Measurements from ENCODE around the gene SF3B2.
A peak's percentile ranks its signal among the peaks of the same experiment; 100 is the strongest.
"Not testable (repeated sequence)": the region's sequence is repeated elsewhere in the genome, so short reads cannot be mapped to it uniquely, and the experiment has no call there.

The SF3B2 gene

GRCh38 chr11:66051766-66052663, at the start of gene SF3B2:
Gene SF3B2, plus strand, starts transcription at chr11:66052364. Its CDS starts 21 bp downstream, at chr11:66052385.
- DNase-seq (ENCODE audit: low read depth) = peak; percentile 97

DNA sequence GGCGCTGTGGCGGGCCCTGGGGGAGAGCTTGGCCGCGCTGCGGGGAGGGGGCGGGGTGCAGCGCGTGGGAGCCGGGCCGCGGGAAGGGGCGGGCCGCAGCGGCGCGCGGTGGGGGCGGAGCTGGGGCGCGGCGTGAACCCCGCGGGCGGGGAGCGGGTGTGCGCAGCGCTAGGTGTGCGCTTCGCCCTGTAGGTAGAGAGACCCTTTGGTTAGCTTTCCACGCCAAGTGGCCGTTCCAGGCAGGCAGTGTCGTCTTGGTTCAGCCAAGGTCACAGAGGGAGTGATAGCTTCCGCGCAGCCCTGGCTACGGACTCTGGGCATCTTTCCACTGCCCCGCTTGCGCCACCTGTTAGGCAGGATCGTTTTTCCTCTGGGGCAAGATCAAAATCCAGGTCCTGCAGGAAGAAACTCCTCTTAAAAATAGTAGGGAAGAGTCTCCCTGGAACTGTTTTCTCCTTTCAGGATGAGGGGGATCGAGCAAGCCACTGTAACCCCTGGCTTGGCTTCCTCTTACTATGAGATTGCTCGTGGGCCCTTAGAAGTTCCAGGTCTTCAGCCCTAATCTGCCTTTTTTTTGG, 49.4 kb upstream of the SF3B2 start:
- DNase-seq (ENCODE audit: low read depth) = peak; percentile 21

GRCh38 chr11:66003291-66003690, 48.9 kb upstream of the SF3B2 start:
- no peak for DNase-seq (ENCODE audit: low read depth)

DNA sequence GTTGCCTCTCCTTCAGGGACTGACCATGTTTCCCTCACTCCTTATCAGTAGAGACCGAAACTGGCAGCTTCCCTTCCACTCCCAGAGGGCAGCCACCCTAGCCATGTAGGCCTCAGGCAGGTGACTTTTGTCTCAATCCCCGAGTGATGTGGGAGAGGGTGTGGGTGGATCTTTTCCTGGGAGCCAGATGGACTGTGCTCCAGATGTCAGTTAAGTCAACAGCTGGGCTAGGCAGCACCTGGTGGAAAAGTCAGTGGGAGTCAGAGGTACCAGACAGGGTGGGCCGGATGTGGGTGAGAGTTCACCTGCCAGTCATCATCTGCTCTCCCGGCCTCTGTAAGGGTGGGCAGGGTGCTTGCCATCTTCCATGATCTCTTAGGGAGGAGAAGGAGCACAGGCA, 48.0 kb upstream of the SF3B2 start:
- DNase-seq (ENCODE audit: low read depth) = no peak

GRCh38 chr11:66006134-66006890, 45.9 kb upstream of the SF3B2 start:
- DNase-seq (ENCODE audit: low read depth) = no peak

- DNase-seq (ENCODE audit: low read depth) = no peak
Observed at GRCh38 chr11:66006891-66007176, 45.3 kb upstream of the SF3B2 start.

DNA sequence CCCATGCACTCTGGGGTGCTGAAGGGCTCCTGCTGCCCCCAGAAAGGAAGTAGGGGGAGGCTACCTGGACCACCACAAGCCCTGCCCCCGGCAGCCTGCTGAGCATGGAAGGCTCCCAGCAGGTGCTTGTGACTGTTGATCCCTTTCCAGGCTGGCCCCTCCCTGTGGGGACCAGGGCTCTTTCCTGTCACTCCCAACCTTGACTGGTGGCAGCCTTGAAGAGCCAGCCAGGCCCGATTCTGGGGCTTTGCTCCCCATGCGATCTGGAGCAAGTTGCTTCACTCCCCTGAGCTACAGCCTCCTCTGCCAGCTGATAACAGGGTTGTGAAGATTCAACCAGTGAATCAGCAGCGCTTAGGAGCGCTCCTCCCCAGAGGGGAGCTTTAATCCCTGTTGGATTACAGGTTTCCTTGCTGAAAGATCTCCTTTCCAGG, 44.9 kb upstream of the SF3B2 start:
- DNase-seq (ENCODE audit: low read depth) = no peak

DNA sequence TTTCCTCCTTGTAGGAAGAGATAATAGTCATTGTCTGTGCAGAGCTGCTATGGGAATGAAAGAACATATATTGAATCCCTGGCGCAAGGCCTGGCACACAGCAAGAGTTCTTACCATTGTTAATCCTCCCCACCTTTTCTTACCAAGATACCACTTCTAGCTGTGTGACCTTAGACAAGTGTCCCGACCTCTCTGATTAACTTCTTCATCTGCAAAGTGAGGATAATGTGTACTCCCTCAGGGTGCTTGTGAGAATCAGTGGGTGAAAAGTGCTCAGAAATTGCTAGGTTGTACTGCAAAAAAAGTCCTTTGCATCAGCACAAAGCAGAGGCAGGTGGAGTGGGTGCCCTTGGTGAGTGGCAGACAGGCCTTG, 44.1 kb upstream of the SF3B2 start:
- DNase-seq (ENCODE audit: low read depth) = no peak

DNA sequence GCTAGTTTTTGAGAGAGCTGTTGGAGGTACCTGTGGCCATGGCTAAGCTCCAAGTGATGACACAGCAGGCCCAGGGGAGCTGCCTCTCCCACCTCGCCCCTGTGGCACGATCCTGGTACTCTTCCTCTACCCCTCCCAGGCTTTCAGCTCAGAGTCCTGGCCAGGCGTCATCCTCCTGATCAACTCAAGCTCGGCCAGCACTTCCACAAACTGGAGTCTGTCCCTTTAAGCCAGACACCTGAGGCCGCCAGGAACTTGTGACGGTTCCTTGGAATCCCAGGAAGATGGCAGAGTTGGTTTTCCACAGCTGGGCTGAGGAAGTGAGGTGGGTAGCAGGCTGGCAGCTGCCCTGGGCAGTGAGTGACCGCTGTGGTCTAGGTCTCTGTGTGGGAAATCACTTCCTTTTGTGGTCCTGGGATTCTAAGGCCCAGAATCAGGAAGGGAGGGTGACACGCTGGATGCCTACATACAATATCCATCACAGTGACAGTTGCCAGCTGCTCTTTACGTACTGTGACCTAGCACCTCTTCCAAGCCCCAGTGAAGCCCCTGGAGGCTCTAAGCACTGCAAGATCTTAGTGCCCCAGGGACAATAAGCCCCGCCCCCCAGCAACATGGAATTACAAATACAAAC, 43.6 kb upstream of the SF3B2 start:
- no peak for DNase-seq (ENCODE audit: low read depth)

GRCh38 chr11:66010036-66010435, 42.1 kb upstream of the SF3B2 start:
- not testable (repeated sequence) for DNase-seq (ENCODE audit: low read depth)

DNA sequence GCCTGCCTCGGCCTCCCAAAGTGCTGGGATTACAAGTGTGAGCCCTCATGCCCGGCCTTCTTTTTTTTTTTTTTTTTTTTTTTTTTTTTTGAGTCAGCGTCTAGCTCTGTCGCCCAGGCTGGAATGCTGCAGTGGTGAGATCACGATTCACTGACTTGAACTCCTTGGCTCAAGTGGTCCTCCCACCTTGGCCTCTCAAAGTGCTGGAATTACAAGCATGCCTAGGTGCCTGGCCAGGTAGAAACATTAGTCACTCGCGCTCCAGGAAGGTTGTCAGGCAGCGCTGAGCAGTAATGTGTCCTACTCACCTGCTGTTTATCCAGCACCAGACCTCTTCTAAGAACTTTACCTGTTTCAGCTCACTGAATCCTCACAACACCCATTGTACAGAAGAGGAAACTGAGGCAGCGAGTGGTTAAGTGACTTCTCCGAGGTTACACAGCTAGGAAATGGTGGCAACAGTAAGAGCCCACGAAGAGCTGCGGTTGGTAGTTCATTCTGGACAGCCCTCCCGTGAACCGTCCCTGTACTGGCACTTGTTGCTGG, 40.9 kb upstream of the SF3B2 start:
- DNase-seq (ENCODE audit: low read depth) = peak; percentile 46

GRCh38 chr11:66011785-66012303, 40.3 kb upstream of the SF3B2 start, which contains the start of gene CST6:
Gene CST6, plus strand, starts transcription at chr11:66012008. Its CDS starts 37 bp downstream, at chr11:66012045.
- no peak for DNase-seq (ENCODE audit: low read depth)

GRCh38 chr11:66012371-66012945, 39.7 kb upstream of the SF3B2 start:
- DNase-seq (ENCODE audit: low read depth) = no peak

DNA sequence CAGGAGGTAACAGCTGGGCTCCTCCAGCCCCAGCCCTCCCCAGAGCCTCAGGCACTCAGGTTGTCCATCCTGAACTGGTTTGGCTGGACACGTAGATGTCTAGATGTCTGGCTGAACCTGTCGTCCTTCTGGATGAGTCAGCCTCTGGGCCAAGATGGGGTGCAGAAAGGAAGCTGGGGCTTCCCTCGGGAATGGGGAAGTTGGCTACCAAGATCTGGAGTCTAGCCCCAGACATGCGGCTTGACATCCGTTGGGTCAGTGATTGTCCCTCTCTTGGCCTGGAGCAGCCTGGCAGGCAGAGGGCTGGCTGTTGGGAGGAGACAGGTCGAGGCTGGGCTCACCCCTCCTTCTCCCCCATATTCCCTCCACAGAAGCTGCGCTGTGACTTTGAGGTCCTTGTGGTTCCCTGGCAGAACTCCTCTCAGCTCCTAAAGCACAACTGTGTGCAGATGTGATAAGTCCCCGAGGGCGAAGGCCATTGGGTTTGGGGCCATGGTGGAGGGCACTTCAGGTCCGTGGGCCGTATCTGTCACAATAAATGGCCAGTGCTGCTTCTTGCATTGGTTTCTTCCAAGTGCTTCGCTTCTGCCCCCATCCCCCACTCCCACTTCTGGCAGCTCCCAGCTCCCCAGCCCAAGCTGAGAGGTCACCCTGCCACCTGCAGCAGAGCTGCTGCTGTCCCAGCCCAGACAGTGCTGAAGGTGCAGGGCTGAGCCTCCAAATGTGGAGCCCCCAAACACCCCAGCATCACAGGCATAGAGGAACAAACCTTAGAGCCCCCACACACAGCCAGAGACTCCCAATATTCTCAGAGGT, 39.0 kb upstream of the SF3B2 start:
- no peak for DNase-seq (ENCODE audit: low read depth)

GRCh38 chr11:66013762-66014100, 38.4 kb upstream of the SF3B2 start:
- no peak for DNase-seq (ENCODE audit: low read depth)

DNA sequence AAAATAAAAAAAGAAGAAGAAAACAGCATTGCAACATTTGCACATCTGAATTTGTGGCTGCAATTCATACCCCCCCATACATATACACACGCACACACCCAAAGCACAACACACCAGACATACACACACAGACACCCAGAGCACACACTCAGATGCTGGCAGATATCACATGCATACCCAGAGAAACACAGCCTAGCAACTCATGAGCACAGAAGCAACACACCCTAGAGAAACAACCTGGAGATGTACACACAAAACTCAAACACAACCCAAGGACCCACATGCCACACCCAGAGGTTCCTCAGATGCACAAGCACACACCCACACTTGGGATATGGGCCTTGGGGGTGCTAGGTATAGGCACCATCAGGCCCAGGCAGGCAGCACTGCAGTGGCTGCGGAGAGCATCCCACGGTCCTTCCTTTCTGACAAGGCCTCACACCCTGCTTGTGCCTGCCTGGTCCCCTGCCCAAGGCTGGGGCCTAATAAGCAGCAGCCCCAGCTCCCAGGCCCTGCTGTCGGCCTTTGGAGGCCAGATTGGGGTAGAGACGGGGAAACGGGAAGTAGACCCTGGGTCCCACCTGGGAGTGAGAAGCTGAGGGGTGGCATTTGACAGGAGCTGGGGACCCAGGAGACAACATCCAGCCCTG, 37.2 kb upstream of the SF3B2 start:
- no peak for DNase-seq (ENCODE audit: low read depth)

DNA sequence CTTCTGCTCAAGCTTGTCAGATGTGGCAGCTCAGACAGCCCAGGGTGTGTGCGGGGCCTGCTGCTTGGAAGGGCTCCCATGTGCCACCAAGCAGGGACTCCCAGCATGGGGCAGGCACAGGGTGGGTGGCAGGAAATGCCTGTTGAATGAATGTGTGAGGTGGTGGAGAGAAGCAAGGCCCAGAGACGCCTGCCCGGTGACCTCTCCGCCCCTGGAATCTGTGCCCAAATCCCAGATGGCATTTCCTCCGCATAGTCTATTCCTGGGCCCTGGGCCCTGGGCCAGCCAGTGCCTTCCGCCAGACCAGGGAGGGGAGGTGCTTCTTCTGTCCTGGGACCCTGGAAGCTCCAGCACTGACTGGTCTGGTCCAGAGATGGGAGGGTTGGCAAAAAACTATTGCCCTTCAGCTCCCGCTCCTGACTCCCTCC, 36.7 kb upstream of the SF3B2 start:
- peak; percentile 26 for DNase-seq (ENCODE audit: low read depth)

GRCh38 chr11:66015936-66016792, 36.0 kb upstream of the SF3B2 start:
- no peak for DNase-seq (ENCODE audit: low read depth)

DNA sequence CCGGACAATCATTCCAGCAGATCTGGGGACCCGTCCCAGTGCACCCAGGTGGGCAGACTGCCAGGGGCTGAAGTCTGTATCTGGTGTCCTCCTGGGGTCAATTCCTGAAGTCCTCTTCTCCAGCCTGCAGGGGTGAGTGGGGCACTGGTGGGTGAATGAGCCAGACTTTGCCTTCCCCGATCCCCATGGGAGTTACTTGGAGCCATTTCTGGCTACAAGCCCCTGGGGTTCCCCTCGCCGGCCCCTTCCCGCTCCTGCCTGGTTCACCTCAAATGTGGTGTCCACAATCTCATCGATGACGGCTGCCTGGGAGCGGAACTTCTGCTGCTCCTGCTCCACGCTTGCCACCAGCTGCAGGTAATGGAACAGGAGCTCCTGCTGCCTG, 35.4 kb upstream of the SF3B2 start:
- no peak for DNase-seq (ENCODE audit: low read depth)

Measured in GM04504 (cell line).